KMS-11 (cell line): ENCODE results near the gene ATP13A3.

ENCODE experiments used
- H2AFZ ChIP-seq: fragments of 200-600 bp; sonication (generic); 2 replicates; pipeline ENCODE4 v1.6.1; 2016; ENCODE audit warnings: antibody characterized with exemption, mixed run types, low read depth
- H3K27ac ChIP-seq: fragments of 200-600 bp; sonication (generic); 2 replicates; pipeline ENCODE4 v1.6.1; 2016; ENCODE audit warnings: mild to moderate bottlenecking, mixed run types
- H3K27me3 ChIP-seq: fragments of 200-600 bp; sonication (generic); 2 replicates; pipeline ENCODE4 v1.6.1; 2017; ENCODE audit warnings: mild to moderate bottlenecking, low read depth, mixed run types, moderate library complexity; ENCODE audit not compliant: insufficient read depth
- H3K36me3 ChIP-seq: fragments of 200-600 bp; sonication (generic); 2 replicates; pipeline ENCODE4 v1.6.1; 2017; ENCODE audit warnings: mild to moderate bottlenecking, mixed run types; ENCODE audit not compliant: insufficient read depth
- H3K4me1 ChIP-seq: fragments of 200-600 bp; sonication (generic); 2 replicates; pipeline ENCODE4 v1.6.1; 2016; ENCODE audit warnings: mild to moderate bottlenecking, low read depth, mixed run types; ENCODE audit not compliant: poor library complexity, severe bottlenecking
- H3K4me2 ChIP-seq: fragments of 200-600 bp; sonication (generic); 2 replicates; pipeline ENCODE4 v1.7.0; 2016; ENCODE audit warnings: mild to moderate bottlenecking, mixed run types
- H3K4me3 ChIP-seq: fragments of 200-600 bp; sonication (generic); IDR thresholded peaks from 2 replicates; pipeline ENCODE4 v1.6.1; 2017; ENCODE audit warnings: low read depth, low read length, mixed read lengths; ENCODE audit not compliant: insufficient read depth
- H3K79me2 ChIP-seq: fragments of 200-600 bp; sonication (generic); 2 replicates; pipeline ENCODE4 v1.6.1; 2016; ENCODE audit warnings: low read depth, mixed run types; ENCODE audit not compliant: insufficient read depth
- H3K9ac ChIP-seq: fragments of 200-600 bp; sonication (generic); 2 replicates; pipeline ENCODE4 v1.6.1; 2016; ENCODE audit warnings: mild to moderate bottlenecking, mixed run types
- H4K20me1 ChIP-seq: fragments of 200-600 bp; sonication (generic); 2 replicates; pipeline ENCODE4 v1.6.1; 2016; ENCODE audit warnings: mild to moderate bottlenecking, mixed run types; ENCODE audit not compliant: insufficient read depth
- CTCF ChIP-seq: fragments of 200-600 bp; sonication (generic); conservative IDR thresholded peaks from 2 replicates; pipeline ENCODE4 v1.6.1; 2017; ENCODE audit warnings: low read depth, mild to moderate bottlenecking, antibody characterized with exemption, low read length, moderate library complexity, mixed read lengths

Gene ATP13A3

GRCh38 chr3:194360568-194360967, 126.2 kb downstream of the ATP13A3 start:
- no peak for TF ChIP-seq CTCF

GRCh38 chr3:194357681-194358080, 129.1 kb downstream of the ATP13A3 start:
- H3K4me1 ChIP-seq, result no peaks in the 10 kb centered on the region
- H3K79me2 ChIP-seq, result no peaks in the 10 kb centered on the region
- TF ChIP-seq CTCF, result no peak
- no peaks in the 10 kb centered on the region for H3K36me3 ChIP-seq
- no peaks in the 10 kb centered on the region for H4K20me1 ChIP-seq
- no peak overlapping the region for H3K4me2 ChIP-seq
- no peak overlapping the region for H3K9ac ChIP-seq
- H3K27me3 ChIP-seq, result no peaks in the 10 kb centered on the region
- H2AFZ ChIP-seq, result no peak overlapping the region
- no peak overlapping the region for H3K4me3 ChIP-seq
- H3K27ac ChIP-seq, result no peak overlapping the region

More at GRCh38 chr3:194360568-194360967, 126.2 kb downstream of the ATP13A3 start:
- no peaks in the 10 kb centered on the region for H3K79me2 ChIP-seq
- no peak overlapping the region for H2AFZ ChIP-seq
- no peaks in the 10 kb centered on the region for H4K20me1 ChIP-seq
- no peaks in the 10 kb centered on the region for H3K27me3 ChIP-seq
- no peak overlapping the region for H3K4me3 ChIP-seq
- H3K4me2 ChIP-seq, result no peak overlapping the region
- no peaks in the 10 kb centered on the region for H3K36me3 ChIP-seq
- no peaks in the 10 kb centered on the region for H3K4me1 ChIP-seq
- no peak overlapping the region for H3K9ac ChIP-seq
- no peak overlapping the region for H3K27ac ChIP-seq

GRCh38 chr3:194355379-194355778, 131.4 kb downstream of the ATP13A3 start:
- Histone ChIP-seq H3K4me2 (no peak overlapping the region), H4K20me1 (no peaks in the 10 kb centered on the region), H3K36me3 (no peaks in the 10 kb centered on the region), H3K4me3 (no peak overlapping the region), H3K27me3 (no peaks in the 10 kb centered on the region), H2AFZ (no peak overlapping the region), H3K79me2 (no peaks in the 10 kb centered on the region), H3K9ac (no peak overlapping the region), H3K27ac (no peak overlapping the region), H3K4me1 (peaks cover 8% of the 10 kb centered on the region)
- no peak for TF ChIP-seq CTCF

- TF ChIP-seq CTCF, result no peak
- no peaks in the 10 kb centered on the region for H3K79me2 ChIP-seq
- H3K36me3 ChIP-seq, result no peaks in the 10 kb centered on the region
- H3K27ac ChIP-seq, result no peak overlapping the region
- no peak overlapping the region for H3K4me3 ChIP-seq
- no peak overlapping the region for H3K4me2 ChIP-seq
- peaks cover 19% of the 10 kb centered on the region for H3K4me1 ChIP-seq
- H2AFZ ChIP-seq, result no peak overlapping the region
- no peaks in the 10 kb centered on the region for H3K27me3 ChIP-seq
- H4K20me1 ChIP-seq, result no peaks in the 10 kb centered on the region
- no peak overlapping the region for H3K9ac ChIP-seq
Measured at GRCh38 chr3:194354315-194354714, 132.5 kb downstream of the ATP13A3 start.
